Frontal cortex (tissue), 4 donors: Measurements from ENCODE around the gene PLEKHS1. TPM values are rescaled to one million over a fixed set of nuclear protein-coding genes. Genes with fewer than 3 reads are reported as not detected.
A peak's percentile ranks its signal among the peaks of the same experiment; 100 is the strongest.

ENCODE experiments used
- DNase-seq, 2 donors: peaks; one replicate each; pipeline ENCODE4 v3.0.0; 2012; ENCODE audit warnings: low spot score in 2 of 2
- FAIRE-seq: peaks from 2 replicates; lab custom pipeline; 2012; peaks lifted over from hg19 to GRCh38; lab: Jason Lieb, UNC
- total RNA-seq: library from RNA; depleted of rRNA; stranded (reverse); fragments of >200 nt; gene quantifications from one replicate; pipeline ENCODE4 v1.2.3, GENCODE V29; 2014
- donor health status: control.
- donor health status: control.
- donor health status: control.

Gene PLEKHS1
- total RNA-seq, result not detected

DNA sequence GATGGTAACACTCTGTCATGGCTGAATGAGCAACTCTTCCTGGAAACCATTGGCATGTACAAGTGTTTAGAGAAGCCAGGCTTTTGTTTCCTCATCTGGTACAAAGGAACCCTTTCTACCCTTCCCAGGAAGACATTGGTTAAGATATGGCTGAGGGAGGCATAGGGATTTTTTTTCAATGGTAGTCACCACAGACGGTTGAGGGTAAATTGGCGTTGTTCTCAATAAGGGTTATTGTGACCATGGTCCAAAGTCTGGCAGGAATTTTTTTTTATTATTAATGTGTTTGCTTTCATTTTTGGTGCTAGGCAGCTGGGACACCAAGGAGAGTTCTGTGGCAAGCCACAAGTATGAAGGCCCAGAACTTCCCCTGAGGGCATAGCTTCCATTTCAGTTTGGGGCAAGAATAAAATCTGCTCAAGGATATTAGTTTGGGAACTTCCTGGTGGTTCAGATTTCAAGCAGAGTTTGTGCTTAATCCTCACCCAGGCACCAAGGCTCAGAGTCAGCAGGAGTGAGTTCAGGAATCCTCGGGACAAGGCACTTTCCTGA, at the start of gene PLEKHS1:
Gene PLEKHS1 (plus strand): TSS at position 502 of the 552 bp plus-strand sequence. CDS start 3,596 bp downstream, outside the sequence.
- FAIRE-seq, result no peak
- DNase-seq, result no peak

- FAIRE-seq, result peak; percentile 45
- DNase-seq, result peak in 1 of 2 donors; percentile 24
These were observed 46.7 kb upstream of the PLEKHS1 start for GRCh38 chr10:113704637-113705343.

DNA sequence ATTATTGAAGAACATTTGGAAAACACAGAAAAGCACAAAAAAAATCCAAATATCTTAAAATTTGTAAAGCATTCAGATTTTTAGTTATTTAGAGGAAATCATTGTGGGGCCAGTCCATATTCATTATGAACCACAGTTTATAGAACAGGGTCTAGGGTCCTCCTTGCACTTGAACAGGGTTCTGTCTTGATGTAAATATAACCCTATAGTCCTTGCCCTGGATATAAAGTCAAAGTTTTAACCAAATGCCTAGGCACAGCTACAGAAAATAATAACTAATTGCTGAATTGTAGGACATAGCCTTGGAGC, 46.2 kb upstream of the PLEKHS1 start:
- FAIRE-seq (no peak), DNase-seq (no peak)

DNA sequence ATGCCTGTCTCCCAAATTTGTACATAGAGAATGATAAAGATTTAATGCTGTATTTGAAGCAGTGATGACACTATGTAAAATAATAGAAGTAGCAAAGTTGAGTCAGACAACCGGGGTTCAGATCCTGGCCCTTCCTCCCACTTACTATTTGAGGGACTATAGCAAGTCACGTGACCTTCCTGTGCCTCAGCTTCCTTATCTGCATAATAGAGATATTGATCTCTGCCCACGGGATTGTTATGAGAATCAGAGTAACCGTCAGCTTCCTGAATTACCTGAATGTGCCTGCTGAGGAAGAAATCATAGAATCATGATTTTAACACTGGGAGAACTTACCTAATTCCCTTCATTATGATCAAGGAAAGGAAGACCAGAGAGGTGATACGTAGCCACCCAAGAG, 44.9 kb upstream of the PLEKHS1 start:
- DNase-seq, result no peak
- FAIRE-seq, result no peak

- FAIRE-seq, result no peak
These were observed 42.8 kb upstream of the PLEKHS1 start for GRCh38 chr10:113708640-113709039.

GRCh38 chr10:113709221-113709838, 42.2 kb upstream of the PLEKHS1 start:
- no peak for DNase-seq
- FAIRE-seq, result no peak

More at GRCh38 chr10:113708640-113709039, 42.8 kb upstream of the PLEKHS1 start:
- DNase-seq, result no peak

DNA sequence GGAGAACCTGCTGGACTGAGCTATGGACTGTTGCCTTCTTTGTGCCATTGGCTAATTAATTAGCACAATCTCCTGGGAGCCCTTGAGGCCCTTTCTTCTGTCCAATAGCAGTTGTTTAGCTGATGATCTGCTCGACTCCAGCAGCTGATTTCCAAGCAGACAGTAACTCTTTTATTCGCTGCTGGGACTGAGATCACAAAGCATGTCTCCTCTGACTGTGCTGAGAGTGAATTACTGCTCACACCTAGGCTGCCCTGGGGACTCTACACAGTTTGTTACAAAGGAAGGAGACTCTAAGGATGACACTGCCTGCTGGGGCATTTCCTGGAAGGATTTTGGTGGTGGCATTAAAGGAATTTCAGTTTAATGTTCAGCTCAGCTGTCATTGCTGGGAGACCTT, 40.3 kb upstream of the PLEKHS1 start:
- DNase-seq (peak; percentile 11 to 22), FAIRE-seq (no peak)

DNA sequence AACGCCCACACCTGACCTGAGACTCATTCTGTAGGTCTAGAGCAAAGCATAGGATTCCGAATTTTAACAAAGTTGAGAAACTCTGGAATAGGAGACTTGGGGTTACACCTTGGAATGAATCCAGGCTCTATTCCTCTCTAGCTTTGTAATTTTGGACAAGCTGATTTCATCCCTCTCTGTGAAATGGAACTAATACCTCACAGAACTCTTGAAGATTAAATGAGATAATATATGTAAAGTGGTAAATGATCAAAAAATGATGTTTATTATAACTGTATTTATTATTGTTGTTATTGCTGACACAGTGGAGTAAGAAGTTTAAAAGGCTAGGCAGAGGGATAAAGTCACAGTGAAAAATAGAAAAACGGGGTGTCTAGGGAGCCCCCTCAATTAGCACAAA, 39.5 kb upstream of the PLEKHS1 start:
- FAIRE-seq (no peak), DNase-seq (no peak)

DNA sequence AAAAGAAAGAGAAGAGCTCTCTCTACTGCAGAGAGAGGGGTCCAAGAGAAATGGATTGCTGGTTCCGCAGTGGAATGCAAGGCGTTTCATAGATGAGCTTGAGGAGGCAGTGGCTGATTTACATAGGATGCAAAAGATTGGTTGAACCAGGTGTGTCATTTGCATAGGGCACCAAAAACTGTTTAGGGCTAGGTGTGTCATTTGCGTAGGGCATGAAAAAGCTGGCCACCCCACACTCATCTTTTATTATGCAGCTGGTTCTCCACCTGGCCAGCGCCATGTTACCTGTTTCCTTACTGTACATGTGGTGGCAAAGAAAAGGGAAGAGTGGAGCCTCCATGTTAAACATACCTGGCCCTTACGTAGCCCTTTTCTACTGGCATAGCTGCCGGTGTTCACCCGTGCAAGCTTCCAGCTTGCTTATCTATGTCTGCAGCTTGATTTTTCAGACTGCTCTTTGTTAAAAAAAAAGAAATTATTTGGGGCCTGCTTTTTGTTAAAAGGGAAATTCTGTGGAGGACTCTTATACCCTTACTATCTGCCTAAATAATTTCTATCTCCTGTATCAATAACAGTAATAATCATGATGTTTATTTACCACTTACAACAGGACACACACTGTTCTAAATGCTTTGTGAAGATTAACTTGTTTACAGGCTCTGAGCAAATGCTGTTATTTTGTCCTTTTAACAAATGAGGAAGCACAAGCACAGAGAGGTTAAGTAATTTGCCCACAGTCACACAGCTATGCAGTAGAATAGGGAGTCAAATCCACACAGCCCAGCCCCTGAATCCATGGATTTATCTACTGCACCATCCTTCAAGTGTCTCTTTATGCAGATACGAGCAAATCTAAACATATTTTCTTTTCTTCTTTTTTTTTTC, 38.5 kb upstream of the PLEKHS1 start:
- FAIRE-seq (no peak), DNase-seq (no peak)

- DNase-seq (no peak), FAIRE-seq (no peak)
These were observed 37.9 kb upstream of the PLEKHS1 start for GRCh38 chr10:113713640-113713982.

DNA sequence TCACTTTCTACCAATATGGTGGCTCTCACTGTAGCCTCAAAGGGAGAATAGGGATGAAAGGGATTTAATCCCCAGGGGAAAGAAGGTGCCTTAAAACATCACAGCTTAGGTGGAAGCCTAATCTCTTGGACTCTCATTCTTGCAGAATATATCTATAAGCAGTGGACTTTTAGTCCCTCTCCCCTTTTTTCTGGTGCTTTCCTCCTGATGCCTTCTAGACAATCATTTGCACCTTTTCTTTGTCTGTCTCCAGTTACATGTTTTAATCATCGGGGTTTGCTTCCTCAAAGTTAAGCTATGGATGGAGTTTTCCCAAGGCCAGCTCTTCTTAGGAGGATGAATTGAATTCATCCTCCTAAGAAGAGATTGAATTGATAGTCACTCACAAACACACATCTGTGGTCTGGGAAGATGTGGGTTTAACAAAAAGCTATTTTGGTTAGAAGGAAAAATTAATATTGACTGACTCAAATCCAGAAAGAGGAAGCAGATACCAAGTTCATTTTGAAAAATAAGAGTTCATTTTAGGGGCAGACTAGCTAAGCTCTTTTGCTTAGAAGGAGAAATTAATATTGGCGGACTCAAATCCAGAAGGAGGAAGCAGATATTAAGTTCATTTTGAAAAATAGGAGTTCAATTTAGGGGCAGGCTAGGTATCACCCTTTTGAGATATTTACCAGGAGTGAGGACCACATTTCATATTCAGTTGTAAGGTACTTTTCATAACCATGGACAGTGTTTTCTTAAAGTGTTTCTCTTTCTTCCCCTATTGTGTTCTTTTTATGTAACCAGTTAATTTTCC, 35.2 kb upstream of the PLEKHS1 start:
- DNase-seq (no peak), FAIRE-seq (no peak)

GRCh38 chr10:113718969-113719822, 32.3 kb upstream of the PLEKHS1 start:
- DNase-seq, result no peak
- FAIRE-seq, result no peak

DNA sequence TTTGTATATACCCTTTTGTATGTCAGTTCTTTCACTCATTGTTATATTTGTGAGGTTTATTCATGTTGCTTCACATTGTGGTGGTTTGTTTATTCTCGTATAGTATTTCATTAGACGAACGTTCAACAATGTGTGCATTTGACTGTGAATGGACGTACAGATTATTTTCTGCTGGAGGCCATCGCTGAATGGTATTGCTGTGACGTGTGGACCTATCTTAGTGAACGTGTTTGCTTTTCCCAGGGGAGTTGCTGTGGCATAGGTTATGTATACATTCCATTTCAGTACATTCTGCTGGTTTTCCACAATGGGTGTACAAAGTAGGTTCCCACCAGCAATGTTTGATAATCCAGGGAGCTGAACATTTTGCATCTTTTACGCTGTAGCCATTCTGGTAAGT, 31.1 kb upstream of the PLEKHS1 start:
- no peak for FAIRE-seq
- no peak for DNase-seq

GRCh38 chr10:113732160-113732881, 19.2 kb upstream of the PLEKHS1 start:
- DNase-seq (no peak), FAIRE-seq (no peak)

DNA sequence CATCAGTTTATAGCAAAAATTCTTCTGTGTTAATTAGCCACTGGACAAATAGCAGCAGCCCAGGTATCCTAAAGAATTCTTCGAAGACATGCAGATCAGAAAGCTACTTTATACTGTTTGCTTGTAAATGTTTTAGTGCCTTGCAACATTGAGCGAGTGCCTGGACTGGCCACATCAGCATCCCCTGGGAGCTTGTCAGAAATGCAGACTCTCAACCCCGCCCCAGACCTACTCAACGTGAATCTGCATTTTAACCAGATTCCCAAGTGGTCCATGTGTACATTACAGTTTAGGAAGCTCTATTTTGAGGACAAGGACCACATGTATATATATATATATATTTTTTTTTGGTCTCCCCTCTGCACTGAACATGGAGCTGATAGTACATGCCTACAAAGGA, 18.5 kb upstream of the PLEKHS1 start:
- no peak for DNase-seq

DNA sequence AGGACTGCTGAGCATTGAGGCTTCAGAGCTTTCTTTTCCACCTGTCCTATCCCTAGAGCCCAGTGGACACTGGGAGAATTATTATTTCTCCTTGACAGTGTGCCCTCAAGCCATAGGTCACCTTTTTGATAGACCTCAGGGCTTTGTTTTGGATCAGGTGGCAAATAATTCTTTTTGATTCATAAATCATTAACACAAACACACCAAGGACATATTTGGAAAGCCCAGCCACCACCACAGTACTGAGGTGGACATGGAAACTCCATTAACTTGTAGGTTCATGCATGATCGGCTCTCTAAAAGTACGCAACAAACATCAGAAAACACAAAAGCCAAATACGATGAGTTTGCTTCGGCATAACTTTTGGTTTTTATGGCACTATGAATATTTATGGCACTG, 17.8 kb upstream of the PLEKHS1 start:
- FAIRE-seq (no peak), DNase-seq (no peak)

More for the DNA sequence above, 18.5 kb upstream of the PLEKHS1 start:
- no peak for FAIRE-seq

DNA sequence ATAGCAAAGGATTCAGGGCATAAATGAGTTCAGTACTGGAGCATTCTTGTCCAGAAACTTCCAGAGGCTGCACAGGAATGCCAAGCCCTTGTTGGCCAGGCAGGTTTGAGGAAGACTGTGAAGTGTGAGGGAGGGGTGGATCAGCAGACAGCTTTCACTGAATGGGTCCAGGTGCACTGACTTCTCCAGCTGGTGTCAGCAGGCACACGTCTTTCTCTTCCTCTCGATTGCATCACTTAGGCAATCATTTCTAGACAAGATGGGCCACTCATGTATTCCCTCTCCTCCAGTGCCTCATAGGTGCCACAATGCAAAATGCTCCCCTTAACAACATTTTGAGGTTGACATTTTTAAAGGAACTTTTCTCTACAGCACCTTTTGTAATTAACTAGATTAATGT, 15.6 kb upstream of the PLEKHS1 start:
- no peak for DNase-seq
- no peak for FAIRE-seq

GRCh38 chr10:113736576-113736975, 14.9 kb upstream of the PLEKHS1 start:
- no peak for FAIRE-seq
- DNase-seq, result no peak
